Natural killer cell (primary cell): ENCODE measurements around the gene CLDN9. TPM values are rescaled to one million over a fixed set of nuclear protein-coding genes. Genes with fewer than 3 reads are reported as not detected.

ENCODE experiments used
- ATAC-seq, 3 donors: fragments of 150-1000 bp in 2 of 3; fragments of 200-7000 bp in 1 of 3; cut with Tn5 transposase; 1 replicate in 1 of 3; 2 replicates in 2 of 3; pipeline ENCODE4 v1.10.0; 2021; ENCODE audit warnings: mild to moderate bottlenecking in 2 of 3, moderate library complexity in 2 of 3
- DNase-seq, 2 donors: peaks; one replicate each; pipeline versions ENCODE4 v3.0.0 to v3.0.0-alpha.2; 2013 to 2021; ENCODE audit warnings: mixed read lengths in 1 of 2
- H3K27ac ChIP-seq: one replicate; pipeline ENCODE4 v1.5.1; 2013; ENCODE audit warnings: mild to moderate bottlenecking, low read length
- H3K27me3 ChIP-seq: one replicate; pipeline ENCODE4 v1.6.1; 2013; ENCODE audit warnings: low read length; ENCODE audit not compliant: control insufficient read depth, insufficient read depth
- H3K36me3 ChIP-seq: one replicate; pipeline ENCODE4 v1.6.1; 2013; ENCODE audit warnings: low read length; ENCODE audit not compliant: control insufficient read depth, insufficient read depth
- H3K4me1 ChIP-seq: one replicate; pipeline ENCODE4 v1.6.1; 2013; ENCODE audit warnings: low read length; ENCODE audit not compliant: control insufficient read depth, insufficient read depth
- H3K4me3 ChIP-seq: one replicate; pipeline ENCODE4 v1.5.1; 2013; ENCODE audit warnings: low read length
- H3K9me3 ChIP-seq: one replicate; pipeline ENCODE4 v1.6.1; 2013; ENCODE audit warnings: low read length; ENCODE audit not compliant: control insufficient read depth, insufficient read depth
- H3K27ac Mint-ChIP-seq, 2 donors: one replicate each; pipeline ENCODE4 v1.8.0; 2022; ENCODE audit warnings: mild to moderate bottlenecking in 2 of 2, mixed read lengths in 2 of 2, moderate library complexity in 1 of 2
- H3K27me3 Mint-ChIP-seq, 2 donors: one replicate each; pipeline ENCODE4 v1.8.0; 2022; ENCODE audit warnings: low read depth in 2 of 2, mixed read lengths in 2 of 2
- H3K36me3 Mint-ChIP-seq: one replicate; pipeline ENCODE4 v1.8.0; 2022; ENCODE audit warnings: mixed read lengths
- H3K4me1 Mint-ChIP-seq, 2 donors: one replicate each; pipeline ENCODE4 v1.8.0; 2022; ENCODE audit warnings: mixed read lengths in 2 of 2
- H3K4me3 Mint-ChIP-seq: one replicate; pipeline ENCODE4 v1.8.0; 2022; ENCODE audit warnings: mild to moderate bottlenecking, moderate library complexity, mixed read lengths
- H3K9me3 Mint-ChIP-seq, 2 donors: one replicate each; pipeline ENCODE4 v1.8.0; 2022; ENCODE audit warnings: mixed read lengths in 2 of 2
- CTCF ChIP-seq: fragments of 200-600 bp; IDR thresholded peaks from one replicate; pipeline ENCODE4 v1.8.0; 2022; ENCODE audit warnings: antibody characterized with exemption
- WGBS: methylation state at CpG from one replicate; pipeline ENCODE4 v1.1.7; 2013; ENCODE audit warnings: missing lambda C conversion rate; ENCODE audit not compliant: insufficient coverage; 5-methylcytosine and 5-hydroxymethylcytosine counted together
- intact Hi-C: fragments of 100-400 bp; cut with micrococcal nuclease; formaldehyde crosslinking; loops from one replicate; pipeline ENCODE4 v1.14.2; 2022
- total RNA-seq, 4 donors: library from RNA; stranded (reverse); fragments of 120-200 nt in 1 of 4; gene quantifications; one replicate each; pipeline versions ENCODE4 v1.2.3 to v1.2.4, GENCODE V29; 2013 to 2022

Gene CLDN9
- total RNA-seq, 3 donors from 2014 or later (not counting 1 experiment from before 2014, with no cell fraction given), result 0.34 to 0.35 TPM; not detected in 1

DNA sequence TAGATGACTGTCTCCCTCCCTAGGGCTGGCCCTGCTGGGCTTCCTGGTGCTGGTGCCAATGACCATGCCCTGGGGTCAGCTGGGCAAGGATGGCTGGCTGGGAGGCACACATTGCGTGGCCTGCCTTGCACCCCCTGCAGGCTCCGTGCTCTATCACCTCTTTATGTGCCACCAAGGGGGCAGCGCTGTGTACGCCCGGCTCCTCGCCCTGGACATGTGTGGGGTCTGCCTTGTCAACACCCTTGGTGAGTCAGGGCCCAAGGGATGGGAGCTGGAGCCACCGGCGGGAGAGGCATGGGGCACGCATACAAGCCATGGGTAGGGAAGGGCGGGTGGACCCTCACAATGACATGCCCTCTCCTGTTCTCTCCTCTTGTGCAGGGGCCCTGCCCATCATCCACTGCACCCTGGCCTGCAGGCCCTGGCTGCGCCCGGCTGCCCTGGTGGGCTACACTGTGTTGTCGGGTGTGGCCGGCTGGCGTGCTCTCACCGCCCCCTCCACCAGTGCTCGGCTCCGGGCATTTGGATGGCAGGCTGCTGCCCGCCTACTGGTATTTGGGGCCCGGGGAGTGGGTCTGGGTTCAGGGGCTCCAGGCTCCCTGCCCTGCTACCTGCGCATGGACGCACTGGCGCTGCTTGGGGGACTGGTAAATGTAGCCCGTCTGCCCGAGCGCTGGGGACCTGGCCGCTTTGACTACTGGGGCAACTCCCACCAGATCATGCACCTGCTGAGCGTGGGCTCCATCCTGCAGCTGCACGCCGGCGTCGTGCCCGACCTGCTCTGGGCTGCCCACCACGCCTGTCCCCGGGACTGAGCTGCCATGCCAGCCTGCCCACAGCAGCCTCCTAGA, 41.4 kb upstream of the CLDN9 start:
- H3K4me3 ChIP-seq, result no peak overlapping the region
- H3K4me1 ChIP-seq, result peaks cover 37% of the 10 kb centered on the region
- peaks cover 19% of the 10 kb centered on the region for H3K27me3 ChIP-seq
- Mint-ChIP-seq H3K4me1 (peaks cover 10 to 18% of the 10 kb centered on the region in 2 donors), H3K36me3 (no peaks in the 10 kb centered on the region), H3K9me3 (no peaks in the 10 kb centered on the region), H3K4me3 (peak overlapping the region; percentile 65), H3K27ac (no peak overlapping the region), H3K27me3 (peaks cover 6 to 10% of the 10 kb centered on the region in 2 donors)
- H3K36me3 ChIP-seq, result no peaks in the 10 kb centered on the region
- 92% methylated on average over 35 of the region's 35 CpGs for WGBS
- TF ChIP-seq CTCF, result no peak
- ATAC-seq (no peak), DNase-seq (no peak)
- H3K27ac ChIP-seq, result no peak overlapping the region
- no peaks in the 10 kb centered on the region for H3K9me3 ChIP-seq
- intact Hi-C loops, result no loop called here

DNA sequence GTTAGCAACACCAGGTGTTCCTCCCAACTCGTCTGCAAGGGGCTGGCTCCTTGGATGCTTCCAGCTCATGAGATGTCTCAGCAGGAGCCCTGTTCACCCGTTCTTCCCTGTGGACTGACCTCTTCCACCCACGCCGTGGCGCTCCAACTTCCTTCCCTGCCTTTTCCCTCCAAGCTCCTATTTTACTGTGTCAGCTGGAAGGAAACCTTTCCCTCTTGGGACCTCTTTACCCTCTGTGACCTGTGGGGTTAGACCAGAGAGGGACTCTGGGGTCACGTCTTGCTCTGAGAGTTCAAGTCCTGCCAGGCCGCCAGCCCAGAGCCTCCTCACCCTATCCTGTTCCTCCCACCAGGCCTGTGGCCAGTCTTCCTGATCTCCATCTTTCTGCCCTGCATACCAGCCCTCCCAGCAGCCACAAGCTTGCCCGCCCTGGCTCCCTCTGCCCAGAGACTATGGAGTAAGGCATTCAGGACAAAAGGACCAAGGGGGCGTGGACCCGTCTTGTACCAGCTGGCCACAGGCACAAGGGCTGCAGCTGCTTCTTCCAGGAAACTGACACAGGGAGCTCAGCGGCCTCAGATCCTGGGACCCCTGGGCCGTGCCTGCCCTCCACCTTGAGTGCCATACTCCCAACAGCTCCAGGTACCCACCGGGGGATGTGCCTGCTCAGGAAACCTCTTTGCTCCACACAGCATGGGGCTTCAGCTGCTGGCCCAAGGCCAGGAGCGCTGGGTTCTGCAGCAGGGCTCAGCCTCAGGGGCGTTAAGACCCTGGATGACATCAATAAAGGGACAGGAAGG, 40.5 kb upstream of the CLDN9 start:
- peaks cover 32% of the 10 kb centered on the region for H3K4me1 ChIP-seq
- Mint-ChIP-seq H3K4me1 (peaks cover 10 to 18% of the 10 kb centered on the region in 2 donors), H3K9me3 (no peaks in the 10 kb centered on the region), H3K27me3 (peaks cover 6 to 10% of the 10 kb centered on the region in 2 donors), H3K4me3 (peak overlapping the region; percentile 45), H3K36me3 (no peaks in the 10 kb centered on the region), H3K27ac (no peak overlapping the region)
- no peaks in the 10 kb centered on the region for H3K9me3 ChIP-seq
- no peak for TF ChIP-seq CTCF
- no peaks in the 10 kb centered on the region for H3K36me3 ChIP-seq
- ATAC-seq (no peak), DNase-seq (no peak)
- no peak overlapping the region for H3K27ac ChIP-seq
- WGBS, result 83% methylated on average over 15 of the region's 15 CpGs
- no peak overlapping the region for H3K4me3 ChIP-seq
- intact Hi-C loops, result no loop called here
- peaks cover 15% of the 10 kb centered on the region for H3K27me3 ChIP-seq

GRCh38 chr16:2973093-2973492, 39.6 kb upstream of the CLDN9 start:
- no peak for TF ChIP-seq CTCF
- no peak overlapping the region for H3K27ac Mint-ChIP-seq
- Histone ChIP-seq H3K27me3 (peaks cover 8% of the 10 kb centered on the region), H3K27ac (no peak overlapping the region), H3K4me1 (peaks cover 25% of the 10 kb centered on the region), H3K36me3 (no peaks in the 10 kb centered on the region), H3K9me3 (no peaks in the 10 kb centered on the region), H3K4me3 (no peak overlapping the region)
- 93% methylated on average over 5 of the region's 5 CpGs for WGBS
- DNase-seq (no peak), ATAC-seq (no peak)
- H3K9me3 Mint-ChIP-seq, result no peaks in the 10 kb centered on the region
- intact Hi-C loops, result no loop called here
- peaks cover 3 to 5% of the 10 kb centered on the region in 2 donors for H3K27me3 Mint-ChIP-seq
- peaks cover 7 to 15% of the 10 kb centered on the region in 2 donors for H3K4me1 Mint-ChIP-seq
- no peak overlapping the region for H3K4me3 Mint-ChIP-seq
- no peaks in the 10 kb centered on the region for H3K36me3 Mint-ChIP-seq
